CD4-positive, CD25-positive, alpha-beta regulatory T cell (primary cell): Measurements from ENCODE around the gene KANSL3. TPM values are rescaled to one million over a fixed set of nuclear protein-coding genes. Genes with fewer than 3 reads are reported as not detected.

Experiments
- polyA plus RNA-seq, 4 donors: library from polyadenylated mRNA; unstranded; fragments of 300-500 nt; fragmentation: Illumina TruSeq; gene quantifications; one replicate each; pipeline ENCODE4 v1.2.3, GENCODE V29; 2021
- total RNA-seq: library from RNA; stranded (reverse); gene quantifications from one replicate; pipeline ENCODE4 v1.2.3, GENCODE V29; 2022

Gene KANSL3
- total and polyA plus RNA-seq, 5 donors from 2014 or later, result 11.2 to 55.6 (median 13.8) TPM

Other genes with a start within 250 kb of the KANSL3 start
- gene NEURL3, start 133.0 kb downstream of the KANSL3 start, total RNA-seq, result not detected
- gene NEURL3, start 133.0 kb downstream of the KANSL3 start, polyA plus RNA-seq, result under 1 TPM in 1 of 4 donors, not detected in 3; 0.18 TPM
- gene ARID5A, start 101.6 kb downstream of the KANSL3 start, total RNA-seq, result 180 TPM
- 10 to 100 TPM; 63.5 to 85.6 (median 73.6) TPM for gene ARID5A, start 101.6 kb downstream of the KANSL3 start, polyA plus RNA-seq
- gene FER1L5, start 4.5 kb upstream of the KANSL3 start, total RNA-seq, result not detected
- under 1 TPM in 2 of 4 donors, not detected in 2; 0.03 TPM for gene FER1L5, start 4.5 kb upstream of the KANSL3 start, polyA plus RNA-seq
- 5.4 TPM for gene LMAN2L, start 101.8 kb upstream of the KANSL3 start, total RNA-seq
- gene LMAN2L, start 101.8 kb upstream of the KANSL3 start, polyA plus RNA-seq, result 10 to 100 TPM; 17.8 to 22.7 (median 20.3) TPM
- gene CNNM4, start 122.6 kb upstream of the KANSL3 start, total RNA-seq, result 11.2 TPM
- gene CNNM4, start 122.6 kb upstream of the KANSL3 start, polyA plus RNA-seq, result 1 to 10 TPM in 3 of 4 donors, under 1 TPM in 1; 0.98 to 3.2 (median 2.6) TPM
- gene CNNM3, start 178.0 kb upstream of the KANSL3 start, total RNA-seq, result 33.1 TPM
- gene CNNM3, start 178.0 kb upstream of the KANSL3 start, polyA plus RNA-seq, result 10 to 100 TPM in 2 of 4 donors, 1 to 10 TPM in 2; 4.9 to 14.0 (median 7.9) TPM
- gene ANKRD23, start 205.7 kb upstream of the KANSL3 start, total RNA-seq, result 16.4 TPM
- 1 to 10 TPM in 1 of 4 donors, under 1 TPM in 3; 0.68 to 1.1 (median 0.90) TPM for gene ANKRD23, start 205.7 kb upstream of the KANSL3 start, polyA plus RNA-seq
- gene ANKRD39, start 219.7 kb upstream of the KANSL3 start, total RNA-seq, result 31.9 TPM
- gene ANKRD39, start 219.7 kb upstream of the KANSL3 start, polyA plus RNA-seq, result 10 to 100 TPM; 30.2 to 44.4 (median 37.6) TPM
- 23.3 TPM for gene SEMA4C, start 231.8 kb upstream of the KANSL3 start, total RNA-seq
- gene SEMA4C, start 231.8 kb upstream of the KANSL3 start, polyA plus RNA-seq, result 1 to 10 TPM; 1.3 to 3.1 (median 2.2) TPM